ENCODE data around the gene RPL27. TPM values are rescaled to one million over a fixed set of nuclear protein-coding genes. Genes with fewer than 3 reads are reported as not detected.

Gene RPL27
- total and polyA plus RNA-seq, 2 of the 8 experiments (the other 6 are each of a cell fraction or from before 2014, with no cell fraction given), result 1,415 to 3,779 TPM

DNA sequence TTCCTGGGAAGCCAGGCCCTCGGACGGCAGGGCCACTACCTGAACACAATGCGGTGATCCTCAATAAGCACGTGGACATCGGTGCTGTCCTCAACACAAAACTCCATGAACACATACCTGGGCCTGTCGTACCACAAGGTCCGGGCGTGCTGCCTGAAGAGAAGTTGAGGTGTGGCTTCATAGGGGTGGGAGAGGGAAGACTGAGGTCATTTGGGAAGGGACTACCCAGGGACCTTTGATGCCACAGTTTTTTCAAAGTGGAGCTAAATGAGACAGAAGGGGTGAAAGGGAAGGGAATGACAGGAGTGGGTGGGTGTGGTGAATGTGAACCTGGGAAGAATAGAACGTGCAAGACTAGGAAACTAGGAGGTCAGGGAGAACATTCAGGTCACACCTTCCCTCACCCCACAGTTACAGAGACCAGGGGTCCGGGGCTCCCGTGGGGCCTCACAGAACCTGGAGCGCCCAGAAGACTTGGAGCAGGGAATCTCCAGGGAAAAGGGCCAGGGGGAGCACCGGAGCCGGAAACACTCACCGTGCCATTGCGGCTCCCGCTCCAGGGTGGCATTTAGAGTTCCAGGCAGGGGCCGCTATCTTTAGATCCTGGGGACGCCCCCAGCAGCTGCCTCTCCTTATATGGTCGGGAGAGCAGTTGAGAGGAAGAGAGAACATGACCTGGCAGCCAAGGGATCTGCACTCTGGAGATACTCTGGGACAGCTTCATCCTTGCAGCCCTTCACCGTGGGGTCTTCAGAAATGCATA, 18.5 kb upstream of the RPL27 start, which contains the start of gene PTGES3L:
Gene PTGES3L (minus strand): TSS at position 570 of the 763 bp plus-strand sequence. CDS start 27 bp downstream, at position 543.
- no peak for FAIRE-seq
- H3K27ac ChIP-seq (ENCODE audit: low read depth, low read length), result peak within 1 kb of the TSS; percentile 57; the same call in 1 of the 2 replicates
- no peak within 1 kb of the TSS for H3K56ac ChIP-seq (replicated peaks; ENCODE audit: insufficient read length, low read depth, low read length)
- no peaks in the 10 kb centered on the region for H3K27me3 ChIP-seq (replicated peaks in 1 of 4; ENCODE audit: control insufficient read depth in 3 of 4, extremely low read depth in 1 of 4, insufficient read depth in 3 of 4, low read length in 3 of 4)
- peak in 1 of 2 experiments; percentile 67 for DNase-seq (ENCODE audit: low read depth in 1 of 2, low spot score in 2 of 2)
- H3K9ac ChIP-seq (replicated peaks in 1 of 4; ENCODE audit: extremely low read depth in 1 of 4, low read depth in 3 of 4, low read length in 3 of 4), result peak within 1 kb of the TSS; percentile 74 to 85 (median 78)
- H2BK12ac ChIP-seq (ENCODE audit: low read depth, low read length), result peak within 1 kb of the TSS; percentile 64; the same call in 1 of the 2 replicates
- H2BK20ac ChIP-seq (ENCODE audit: low read length), result no peak within 1 kb of the TSS
- H3K4me2 ChIP-seq (ENCODE audit: insufficient read depth in 1 of 2, low read depth in 2 of 2, low read length in 2 of 2), result peak within 1 kb of the TSS; percentile 93 to 96
- H3K18ac ChIP-seq (ENCODE audit: extremely low read depth, low read length), result peak within 1 kb of the TSS; percentile 48
- H3K79me2 ChIP-seq (ENCODE audit: control insufficient read depth in 1 of 2, insufficient read depth in 2 of 2, low read length in 2 of 2), result peaks cover 0 to 17% of the 10 kb centered on the region in 2 experiments; a peak in 3 of 4 replicates
- H2AFZ ChIP-seq (ENCODE audit: low read length), result peak within 1 kb of the TSS; percentile 61
- peak within 1 kb of the TSS; percentile 72 to 96 (median 89) for H3K4me3 ChIP-seq (ENCODE audit: extremely low read depth in 1 of 4, insufficient read depth in 2 of 4, low read depth in 3 of 4, low read length in 4 of 4)
- peaks cover 10% of the 10 kb centered on the region for H3K23me2 ChIP-seq (ENCODE audit: low read depth, low read length)
- peaks cover 6% of the 10 kb centered on the region; the same call in 1 of the 2 replicates for H3K79me1 ChIP-seq (ENCODE audit: low read depth, low read length)
- no peak within 1 kb of the TSS for H3K14ac ChIP-seq (ENCODE audit: insufficient read length)
- TF ChIP-seq NANOG (IDR thresholded peaks at IDR 0.05; ENCODE audit: insufficient read depth, low read depth, low read length, poor library complexity, severe bottlenecking), result no peak
- no peak for TF ChIP-seq SIRT6 (IDR thresholded peaks at IDR 0.05; ENCODE audit: low read length)
- TF ChIP-seq CHD2 (IDR thresholded peaks at IDR 0.05; ENCODE audit: low read length), result no peak
- TF ChIP-seq GABPA (IDR thresholded peaks at IDR 0.05; ENCODE audit: borderline replicate concordance, insufficient read depth, low read length), result 0 out of 2 replicates have a peak, but pooled peaks have one; percentile 28
- no peak for TF ChIP-seq TCF12 (IDR thresholded peaks at IDR 0.05; ENCODE audit: low read depth, low read length)
- TF ChIP-seq POLR2A (IDR thresholded peaks at IDR 0.05; ENCODE audit: control extremely low read depth in 1 of 2, low read depth in 2 of 2, low read length in 2 of 2), result peak; percentile 44 to 55
- TF ChIP-seq PHF8 (conservative IDR thresholded peaks at IDR 0.05; ENCODE audit: low read depth, low read length), result 0 out of 2 replicates have a peak, but pooled peaks have one; percentile 10
- TF ChIP-seq KDM4A (IDR thresholded peaks at IDR 0.05; ENCODE audit: low read depth, low read length, severe bottlenecking), result peak; percentile 50
- TF ChIP-seq SRF (IDR thresholded peaks at IDR 0.05; ENCODE audit: low read depth, low read length), result peak; percentile 93
- no peak for TF ChIP-seq JUND (IDR thresholded peaks at IDR 0.05; ENCODE audit: low read length)
- H2BK120ac ChIP-seq (replicated peaks; ENCODE audit: low read depth, low read length), result no peak within 1 kb of the TSS
- peak within 1 kb of the TSS; percentile 37 for H4K5ac ChIP-seq (ENCODE audit: insufficient read length, low read depth, low read length)
- 41% methylated on average over 21 of the region's 21 CpGs; no CpG with 5 or more reads in 1 of the 2 experiments for WGBS, 2 experiments (ENCODE audit: extremely low coverage in 1 of 2, insufficient coverage in 1 of 2, insufficient read length in 1 of 2, insufficient replicate concordance in 2 of 2, low coverage in 1 of 2, low lambda C conversion rate in 2 of 2, missing lambda C conversion rate in 1 of 2)
- H3K9me3 ChIP-seq (ENCODE audit: insufficient read depth in 2 of 2, low read depth in 1 of 2, low read length in 1 of 2), result no peaks in the 10 kb centered on the region
- H2AK5ac ChIP-seq (ENCODE audit: low read depth, low read length), result 0 out of 2 replicates have a peak within 1 kb of the TSS, but pooled peaks have one; percentile 9
- H4K91ac ChIP-seq (replicated peaks; ENCODE audit: insufficient read length, low read length), result peak within 1 kb of the TSS; percentile 22
- peak within 1 kb of the TSS; percentile 48; the same call in 1 of the 2 replicates for H2BK15ac ChIP-seq (ENCODE audit: low read length)
- CTCF ChIA-PET (ENCODE audit: partially characterized antibody), result interaction anchor here (0.9 to 1.1 kb wide), 3 partner anchors 12 to 19 kb away, joined by 3 to 6 read pairs (median 3); partner anchors contain the start of genes AARSD1 and RPL27
- peak within 1 kb of the TSS; percentile 28; the same call in 1 of the 2 replicates for H2BK5ac ChIP-seq (ENCODE audit: low read depth, low read length)
- POLR2A ChIA-PET (ENCODE audit: partially characterized antibody), result interaction anchor here (0.7 to 4.6 kb wide), 7 partner anchors 11 to 336 kb away, joined by 3 to 45 read pairs (median 3); partner anchors contain the start of genes AARSD1 and RPL27
- peaks cover 0 to 2% (median 0%) of the 10 kb centered on the region in 4 experiments; a peak in 1 of 8 replicates for H3K36me3 ChIP-seq (ENCODE audit: control insufficient read depth in 2 of 4, insufficient read depth in 4 of 4, low read length in 3 of 4)
- no peak within 1 kb of the TSS for H3K4ac ChIP-seq (replicated peaks; ENCODE audit: insufficient read length, low read depth, low read length)
- peak within 1 kb of the TSS; percentile 64; the same call in 1 of the 2 replicates for H4K8ac ChIP-seq (ENCODE audit: extremely low read depth, insufficient read depth, low read length)
- H3K4me1 ChIP-seq (replicated peaks in 1 of 4; ENCODE audit: control insufficient read depth in 3 of 4, insufficient read depth in 4 of 4, low read length in 3 of 4), result peaks cover 3 to 16% (median 4%) of the 10 kb centered on the region in 4 experiments; a peak in 5 of 7 replicates
- H3K23ac ChIP-seq (ENCODE audit: insufficient read length), result no peak within 1 kb of the TSS
- peaks cover 0 to 3% of the 10 kb centered on the region in 2 experiments for H4K20me1 ChIP-seq (replicated peaks in 1 of 2; ENCODE audit: control insufficient read depth in 1 of 2, insufficient read depth in 2 of 2, low read length in 2 of 2)

All from H1 (cell line).